Right atrium auricular region (tissue), 2 donors: ENCODE results near the gene WDR82. TPM values are rescaled to one million over a fixed set of nuclear protein-coding genes. Genes with fewer than 3 reads are reported as not detected.

Experiments
- DNase-seq: peaks from one replicate; pipeline ENCODE4 v3.0.0-alpha.2; 2019; ENCODE audit warnings: low spot score
- H3K27ac ChIP-seq, 2 donors: fragments of 200-600 bp; sonication (generic); 1 replicate in 1 of 2; 2 replicates in 1 of 2; pipeline ENCODE4 v1.5.1; 2016 to 2019
- H3K27me3 ChIP-seq, 2 donors: fragments of 200-600 bp; sonication (generic); one replicate each; pipeline versions ENCODE4 v1.5.1 to v1.6.0; 2017 to 2019
- H3K36me3 ChIP-seq: fragments of 200-600 bp; sonication (generic); one replicate; pipeline ENCODE4 v1.5.1; 2016
- H3K4me1 ChIP-seq, 2 donors: fragments of 200-600 bp; sonication (generic); one replicate each; pipeline versions ENCODE4 v1.5.1 to v1.6.0; 2017 to 2019
- H3K4me3 ChIP-seq, 2 donors: fragments of 200-600 bp; sonication (generic); 1 replicate in 1 of 2; 2 replicates in 1 of 2; pipeline ENCODE4 v1.5.1; 2017 to 2019; ENCODE audit warnings: mild to moderate bottlenecking in 1 of 2, moderate library complexity in 1 of 2
- H3K9me3 ChIP-seq, 2 donors: fragments of 200-600 bp; sonication (generic); one replicate each; pipeline ENCODE4 v1.5.1; 2019
- CTCF ChIP-seq, 2 donors: fragments of 200-600 bp; sonication (generic); IDR thresholded peaks; one replicate each; pipeline ENCODE4 v1.5.1; 2019; ENCODE audit warnings: antibody characterized with exemption in 2 of 2
- total RNA-seq, 2 donors: library from RNA; depleted of rRNA; stranded (reverse); fragments of >200 nt; gene quantifications; one replicate each; pipeline ENCODE4 v1.1.0, GENCODE V29; 2016

Gene WDR82
- total RNA-seq, 2 donors from 2014 or later = 43.2 to 43.8 TPM

GRCh38 chr3:52293491-52294319, 15.3 kb upstream of the WDR82 start:
- no peak for TF ChIP-seq CTCF (IDR thresholded peaks at IDR 0.05)
- peaks cover 0 to 18% of the 10 kb centered on the region in 2 donors for H3K4me1 ChIP-seq
- H3K4me3 ChIP-seq = no peak overlapping the region
- no peak overlapping the region for H3K27ac ChIP-seq
- peaks cover 17% of the 10 kb centered on the region for H3K36me3 ChIP-seq
- DNase-seq = no peak
- H3K27me3 ChIP-seq = no peaks in the 10 kb centered on the region
- H3K9me3 ChIP-seq = no peaks in the 10 kb centered on the region

- Histone ChIP-seq H3K9me3 (no peaks in the 10 kb centered on the region), H3K4me3 (no peak overlapping the region), H3K27me3 (no peaks in the 10 kb centered on the region), H3K36me3 (peaks cover 17% of the 10 kb centered on the region), H3K27ac (no peak overlapping the region), H3K4me1 (peaks cover 0 to 13% of the 10 kb centered on the region in 2 donors)
- TF ChIP-seq CTCF (IDR thresholded peaks at IDR 0.05) = no peak
- no peak for DNase-seq
Measured at GRCh38 chr3:52292247-52293065, 14.0 kb upstream of the WDR82 start.

- no peaks in the 10 kb centered on the region for H3K9me3 ChIP-seq
- H3K4me1 ChIP-seq = peaks cover 0 to 21% of the 10 kb centered on the region in 2 donors
- H3K27ac ChIP-seq = no peak overlapping the region
- TF ChIP-seq CTCF (IDR thresholded peaks at IDR 0.05) = peak; percentile 18 to 64
- peaks cover 17% of the 10 kb centered on the region for H3K36me3 ChIP-seq
- no peaks in the 10 kb centered on the region for H3K27me3 ChIP-seq
- DNase-seq = no peak
- H3K4me3 ChIP-seq = no peak overlapping the region
Measured at GRCh38 chr3:52291508-52292181, 13.2 kb upstream of the WDR82 start.

- no peaks in the 10 kb centered on the region for H3K9me3 ChIP-seq
- peaks cover 0 to 25% of the 10 kb centered on the region in 2 donors for H3K4me1 ChIP-seq
- no peak for DNase-seq
- TF ChIP-seq CTCF (IDR thresholded peaks at IDR 0.05) = no peak
- H3K36me3 ChIP-seq = peaks cover 17% of the 10 kb centered on the region
- no peak overlapping the region for H3K27ac ChIP-seq
- no peak overlapping the region for H3K4me3 ChIP-seq
- no peaks in the 10 kb centered on the region for H3K27me3 ChIP-seq
Measured at GRCh38 chr3:52290596-52291507, 12.4 kb upstream of the WDR82 start.
